ENCODE results near the gene LYRM2.

The LYRM2 gene

GRCh38 chr6:89667872-89668556, 29.5 kb upstream of the LYRM2 start:
- Histone ChIP-seq H4K20me1 (ENCODE audit: insufficient read depth) (no peaks in the 10 kb centered on the region), H3K36me3 (ENCODE audit: insufficient read depth) (no peaks in the 10 kb centered on the region), H3K4me3 (IDR thresholded peaks at IDR 0.05; ENCODE audit: insufficient read depth, low read depth, low read length) (no peak overlapping the region), H3K27me3 (ENCODE audit: insufficient read depth, low read depth) (no peaks in the 10 kb centered on the region), H3K79me2 (ENCODE audit: insufficient read depth, low read depth) (no peaks in the 10 kb centered on the region), H3K9ac (no peak overlapping the region), H3K4me1 (ENCODE audit: low read depth, poor library complexity, severe bottlenecking) (no peaks in the 10 kb centered on the region), H3K27ac (no peak overlapping the region), H3K4me2 (no peak overlapping the region), H2AFZ (ENCODE audit: low read depth) (no peak overlapping the region)
- TF ChIP-seq CTCF (conservative IDR thresholded peaks at IDR 0.05; ENCODE audit: low read depth, low read length) = no peak

- H3K27ac ChIP-seq = no peak overlapping the region
- H3K4me3 ChIP-seq (IDR thresholded peaks at IDR 0.05; ENCODE audit: insufficient read depth, low read depth, low read length) = no peak overlapping the region
- no peaks in the 10 kb centered on the region for H4K20me1 ChIP-seq (ENCODE audit: insufficient read depth)
- no peaks in the 10 kb centered on the region for H3K79me2 ChIP-seq (ENCODE audit: insufficient read depth, low read depth)
- no peak for TF ChIP-seq CTCF (conservative IDR thresholded peaks at IDR 0.05; ENCODE audit: low read depth, low read length)
- no peak overlapping the region for H3K4me2 ChIP-seq
- H3K27me3 ChIP-seq (ENCODE audit: insufficient read depth, low read depth) = no peaks in the 10 kb centered on the region
- H3K36me3 ChIP-seq (ENCODE audit: insufficient read depth) = no peaks in the 10 kb centered on the region; the same call in 1 of the 2 replicates
- H3K4me1 ChIP-seq (ENCODE audit: low read depth, poor library complexity, severe bottlenecking) = no peaks in the 10 kb centered on the region
- H3K9ac ChIP-seq = no peak overlapping the region
- H2AFZ ChIP-seq (ENCODE audit: low read depth) = no peak overlapping the region
Measured at GRCh38 chr6:89662659-89663223, 24.2 kb upstream of the LYRM2 start.

GRCh38 chr6:89661559-89661958, 23.0 kb upstream of the LYRM2 start:
- H3K36me3 ChIP-seq (ENCODE audit: insufficient read depth) = no peaks in the 10 kb centered on the region; the same call in 1 of the 2 replicates
- H3K27ac ChIP-seq = no peak overlapping the region
- no peak overlapping the region for H3K4me2 ChIP-seq
- H3K4me3 ChIP-seq (IDR thresholded peaks at IDR 0.05; ENCODE audit: insufficient read depth, low read depth, low read length) = no peak overlapping the region
- no peak overlapping the region for H2AFZ ChIP-seq (ENCODE audit: low read depth)
- H3K9ac ChIP-seq = no peak overlapping the region
- no peaks in the 10 kb centered on the region for H3K79me2 ChIP-seq (ENCODE audit: insufficient read depth, low read depth)
- no peak for TF ChIP-seq CTCF (conservative IDR thresholded peaks at IDR 0.05; ENCODE audit: low read depth, low read length)
- no peaks in the 10 kb centered on the region for H4K20me1 ChIP-seq (ENCODE audit: insufficient read depth)
- no peaks in the 10 kb centered on the region for H3K27me3 ChIP-seq (ENCODE audit: insufficient read depth, low read depth)
- no peaks in the 10 kb centered on the region for H3K4me1 ChIP-seq (ENCODE audit: low read depth, poor library complexity, severe bottlenecking)

GRCh38 chr6:89660981-89661380, 22.4 kb upstream of the LYRM2 start:
- no peaks in the 10 kb centered on the region for H4K20me1 ChIP-seq (ENCODE audit: insufficient read depth)

More at GRCh38 chr6:89660981-89661380, 22.4 kb upstream of the LYRM2 start:
- Histone ChIP-seq H3K27ac (no peak overlapping the region), H2AFZ (ENCODE audit: low read depth) (no peak overlapping the region), H3K79me2 (ENCODE audit: insufficient read depth, low read depth) (no peaks in the 10 kb centered on the region), H3K4me1 (ENCODE audit: low read depth, poor library complexity, severe bottlenecking) (no peaks in the 10 kb centered on the region), H3K4me3 (IDR thresholded peaks at IDR 0.05; ENCODE audit: insufficient read depth, low read depth, low read length) (no peak overlapping the region), H3K27me3 (ENCODE audit: insufficient read depth, low read depth) (no peaks in the 10 kb centered on the region), H3K4me2 (no peak overlapping the region), H3K9ac (no peak overlapping the region), H3K36me3 (ENCODE audit: insufficient read depth) (no peaks in the 10 kb centered on the region; the same call in 1 of the 2 replicates)
- no peak for TF ChIP-seq CTCF (conservative IDR thresholded peaks at IDR 0.05; ENCODE audit: low read depth, low read length)

All from KMS-11 (cell line).